Measurements from ENCODE around the gene PRR7.
A peak's percentile ranks its signal among the peaks of the same experiment; 100 is the strongest.

DNA sequence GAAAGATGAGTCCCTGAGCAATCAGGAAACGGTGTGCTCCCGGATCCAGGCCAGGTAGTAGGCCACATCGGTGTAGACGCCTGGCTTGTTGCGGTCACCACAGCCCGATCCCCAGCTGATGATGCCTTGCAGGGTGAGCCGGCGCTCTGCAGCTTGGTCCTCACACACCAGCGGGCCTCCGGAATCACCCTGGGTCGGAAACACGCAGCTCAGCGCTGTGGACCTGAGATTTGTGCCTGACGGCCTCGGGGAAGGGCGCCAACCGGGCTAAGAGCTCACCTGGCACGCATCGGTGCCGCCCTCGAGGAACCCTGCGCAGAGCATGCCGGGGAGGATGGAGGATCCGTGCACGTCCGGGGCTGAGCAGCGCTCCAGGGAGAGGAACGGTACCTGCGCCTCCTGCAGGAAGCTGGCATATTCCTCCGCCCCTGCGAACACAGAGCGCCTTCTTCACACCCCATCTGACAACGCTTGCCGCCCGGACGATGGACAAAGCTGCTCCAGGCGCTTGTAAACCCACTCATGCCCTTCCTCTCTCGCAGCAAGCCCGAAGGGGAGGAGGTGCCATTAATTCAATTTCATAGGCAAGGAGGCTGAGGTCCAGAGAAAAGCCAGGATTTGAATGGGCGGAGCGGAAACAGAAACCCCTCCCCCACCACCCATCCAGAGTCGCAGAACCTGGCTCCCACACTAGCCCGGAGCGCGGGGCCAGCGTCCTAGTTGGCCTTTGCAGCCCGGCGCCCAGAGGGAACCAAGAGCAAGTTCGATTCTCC lies 44.2 kb upstream of the PRR7 start:
- TF ChIP-seq ZBTB7A (tag by site-specific recombination; IDR thresholded peaks at IDR 0.05; ENCODE audit: low read depth) (no peak), HOXA7 (CRISPR knock-in tag; IDR thresholded peaks at IDR 0.05; ENCODE audit: borderline replicate concordance) (no peak), ZNF473 (tag by site-specific recombination; IDR thresholded peaks at IDR 0.05) (no peak), ZNF433 (tag by site-specific recombination; IDR thresholded peaks at IDR 0.05; ENCODE audit: low read depth) (no peak), ZNF221 (tag by site-specific recombination; IDR thresholded peaks at IDR 0.05; ENCODE audit: borderline replicate concordance) (no peak), ZNF121 (tag by site-specific recombination; IDR thresholded peaks at IDR 0.05) (0 out of 2 replicates have a peak, but pooled peaks have one; percentile 8), ZEB2 (tag by site-specific recombination; IDR thresholded peaks at IDR 0.05) (peak; percentile 89), MEIS1 (CRISPR knock-in tag; IDR thresholded peaks at IDR 0.05; ENCODE audit: borderline replicate concordance) (no peak)
- TF ChIP-seq, protein P1, sequence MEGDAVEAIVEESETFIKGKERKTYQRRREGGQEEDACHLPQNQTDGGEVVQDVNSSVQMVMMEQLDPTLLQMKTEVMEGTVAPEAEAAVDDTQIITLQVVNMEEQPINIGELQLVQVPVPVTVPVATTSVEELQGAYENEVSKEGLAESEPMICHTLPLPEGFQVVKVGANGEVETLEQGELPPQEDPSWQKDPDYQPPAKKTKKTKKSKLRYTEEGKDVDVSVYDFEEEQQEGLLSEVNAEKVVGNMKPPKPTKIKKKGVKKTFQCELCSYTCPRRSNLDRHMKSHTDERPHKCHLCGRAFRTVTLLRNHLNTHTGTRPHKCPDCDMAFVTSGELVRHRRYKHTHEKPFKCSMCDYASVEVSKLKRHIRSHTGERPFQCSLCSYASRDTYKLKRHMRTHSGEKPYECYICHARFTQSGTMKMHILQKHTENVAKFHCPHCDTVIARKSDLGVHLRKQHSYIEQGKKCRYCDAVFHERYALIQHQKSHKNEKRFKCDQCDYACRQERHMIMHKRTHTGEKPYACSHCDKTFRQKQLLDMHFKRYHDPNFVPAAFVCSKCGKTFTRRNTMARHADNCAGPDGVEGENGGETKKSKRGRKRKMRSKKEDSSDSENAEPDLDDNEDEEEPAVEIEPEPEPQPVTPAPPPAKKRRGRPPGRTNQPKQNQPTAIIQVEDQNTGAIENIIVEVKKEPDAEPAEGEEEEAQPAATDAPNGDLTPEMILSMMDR (tag by site-specific recombination; IDR thresholded peaks at IDR 0.05), result peak; percentile 92
- TF ChIP-seq, protein P2, sequence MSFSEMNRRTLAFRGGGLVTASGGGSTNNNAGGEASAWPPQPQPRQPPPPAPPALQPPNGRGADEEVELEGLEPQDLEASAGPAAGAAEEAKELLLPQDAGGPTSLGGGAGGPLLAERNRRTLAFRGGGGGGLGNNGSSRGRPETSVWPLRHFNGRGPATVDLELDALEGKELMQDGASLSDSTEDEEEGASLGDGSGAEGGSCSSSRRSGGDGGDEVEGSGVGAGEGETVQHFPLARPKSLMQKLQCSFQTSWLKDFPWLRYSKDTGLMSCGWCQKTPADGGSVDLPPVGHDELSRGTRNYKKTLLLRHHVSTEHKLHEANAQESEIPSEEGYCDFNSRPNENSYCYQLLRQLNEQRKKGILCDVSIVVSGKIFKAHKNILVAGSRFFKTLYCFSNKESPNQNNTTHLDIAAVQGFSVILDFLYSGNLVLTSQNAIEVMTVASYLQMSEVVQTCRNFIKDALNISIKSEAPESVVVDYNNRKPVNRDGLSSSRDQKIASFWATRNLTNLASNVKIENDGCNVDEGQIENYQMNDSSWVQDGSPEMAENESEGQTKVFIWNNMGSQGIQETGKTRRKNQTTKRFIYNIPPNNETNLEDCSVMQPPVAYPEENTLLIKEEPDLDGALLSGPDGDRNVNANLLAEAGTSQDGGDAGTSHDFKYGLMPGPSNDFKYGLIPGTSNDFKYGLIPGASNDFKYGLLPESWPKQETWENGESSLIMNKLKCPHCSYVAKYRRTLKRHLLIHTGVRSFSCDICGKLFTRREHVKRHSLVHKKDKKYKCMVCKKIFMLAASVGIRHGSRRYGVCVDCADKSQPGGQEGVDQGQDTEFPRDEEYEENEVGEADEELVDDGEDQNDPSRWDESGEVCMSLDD (tag by site-specific recombination; IDR thresholded peaks at IDR 0.05), result peak; percentile 58; the same call in 1 of the 2 replicates
- TF ChIP-seq, protein P3, sequence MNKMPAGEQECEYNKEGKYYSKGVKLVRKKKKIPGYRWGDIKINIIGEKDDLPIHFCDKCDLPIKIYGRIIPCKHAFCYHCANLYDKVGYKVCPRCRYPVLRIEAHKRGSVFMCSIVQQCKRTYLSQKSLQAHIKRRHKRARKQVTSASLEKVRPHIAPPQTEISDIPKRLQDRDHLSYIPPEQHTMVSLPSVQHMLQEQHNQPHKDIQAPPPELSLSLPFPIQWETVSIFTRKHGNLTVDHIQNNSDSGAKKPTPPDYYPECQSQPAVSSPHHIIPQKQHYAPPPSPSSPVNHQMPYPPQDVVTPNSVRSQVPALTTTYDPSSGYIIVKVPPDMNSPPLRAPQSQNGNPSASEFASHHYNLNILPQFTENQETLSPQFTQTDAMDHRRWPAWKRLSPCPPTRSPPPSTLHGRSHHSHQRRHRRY (tag by site-specific recombination; IDR thresholded peaks at IDR 0.05), result no peak
